Activated naive CD4-positive, alpha-beta T cell treated with anti-CD3 and anti-CD28 coated beads, Interleukin-2, amount 50 U/mL, for 72 hours (primary cell): ENCODE results near the gene HMGN1. TPM values are rescaled to one million over a fixed set of nuclear protein-coding genes. Genes with fewer than 3 reads are reported as not detected.

Source experiments
- total RNA-seq, 2 donors: library from RNA; stranded (reverse); gene quantifications; one replicate each; pipeline ENCODE4 v1.2.3, GENCODE V29; 2022

Gene HMGN1
- total RNA-seq, 2 donors from 2014 or later = 402 to 437 TPM

Other genes starting within 250 kb of the HMGN1 start
- 10 to 100 TPM; 62.1 to 85.2 TPM for gene PSMG1, start 165.6 kb downstream of the HMGN1 start, total RNA-seq
- gene BRWD1, start 35.5 kb downstream of the HMGN1 start, total RNA-seq = 10 to 100 TPM; 29.3 to 46.7 TPM
- not detected for gene LCA5L, start 96.7 kb upstream of the HMGN1 start, total RNA-seq
- 1 to 10 TPM; 3.1 to 3.2 TPM for gene SH3BGR, start 102.9 kb upstream of the HMGN1 start, total RNA-seq